Ishikawa (cell line): Measurements from ENCODE around the gene ICE1.

Experiments
- CEBPB ChIP-seq: IDR thresholded peaks from 2 replicates; pipeline ENCODE4 v1.6.1; 2012
- CREB1 ChIP-seq: IDR thresholded peaks from 2 replicates; pipeline ENCODE4 v1.6.1; 2012; ENCODE audit warnings: low read depth
- EGR1 ChIP-seq: IDR thresholded peaks from 2 replicates; pipeline ENCODE4 v1.6.1; 2012
- EP300 ChIP-seq: IDR thresholded peaks from 2 replicates; pipeline ENCODE4 v1.6.1; 2012; ENCODE audit warnings: borderline replicate concordance
- FOXM1 ChIP-seq: IDR thresholded peaks from 2 replicates; pipeline ENCODE4 v1.6.1; 2012; ENCODE audit warnings: low read depth, borderline replicate concordance
- MAX ChIP-seq: IDR thresholded peaks from 2 replicates; pipeline ENCODE4 v1.6.1; 2012
- NFIC ChIP-seq: IDR thresholded peaks from 2 replicates; pipeline ENCODE4 v1.6.1; 2012
- RAD21 ChIP-seq: IDR thresholded peaks from 2 replicates; pipeline ENCODE4 v1.6.1; 2012; ENCODE audit warnings: low read depth
- REST ChIP-seq: IDR thresholded peaks from 2 replicates; pipeline ENCODE4 v1.6.1; 2012; ENCODE audit warnings: low read depth, mild to moderate bottlenecking
- TAF1 ChIP-seq: IDR thresholded peaks from 2 replicates; pipeline ENCODE4 v1.6.1; 2012; ENCODE audit warnings: low read depth, mild to moderate bottlenecking
- TCF12 ChIP-seq: IDR thresholded peaks from 2 replicates; pipeline ENCODE4 v1.6.1; 2012; ENCODE audit warnings: low read depth
- TEAD4 ChIP-seq: IDR thresholded peaks from 2 replicates; pipeline ENCODE4 v1.6.1; 2012
- USF1 ChIP-seq: IDR thresholded peaks from 2 replicates; pipeline ENCODE4 v1.6.1; 2012
- YY1 ChIP-seq: IDR thresholded peaks from 2 replicates; pipeline ENCODE4 v1.6.1; 2012; ENCODE audit warnings: low read depth
- ZBTB7A ChIP-seq: IDR thresholded peaks from 2 replicates; pipeline ENCODE4 v1.6.1; 2012; ENCODE audit warnings: low read depth

ICE1 gene

GRCh38 chr5:5430136-5430535 lies 7.7 kb downstream of the ICE1 start:
- TF ChIP-seq TCF12 (no peak), YY1 (no peak), NFIC (no peak), REST (no peak), TEAD4 (no peak), MAX (no peak), EGR1 (no peak), ZBTB7A (no peak), FOXM1 (no peak), CEBPB (no peak), USF1 (no peak), RAD21 (no peak), TAF1 (no peak), EP300 (no peak), CREB1 (no peak)

GRCh38 chr5:5432020-5432707 lies 9.7 kb downstream of the ICE1 start:
- no peak for TF ChIP-seq TCF12
- TF ChIP-seq CEBPB = no peak
- TF ChIP-seq RAD21 = no peak
- TF ChIP-seq USF1 = no peak
- TF ChIP-seq NFIC = no peak
- TF ChIP-seq REST = no peak
- TF ChIP-seq YY1 = no peak
- no peak for TF ChIP-seq TAF1
- no peak for TF ChIP-seq MAX
- TF ChIP-seq TEAD4 = no peak
- TF ChIP-seq EP300 = no peak
- TF ChIP-seq EGR1 = no peak
- no peak for TF ChIP-seq ZBTB7A
- no peak for TF ChIP-seq CREB1
- no peak for TF ChIP-seq FOXM1

- TF ChIP-seq ZBTB7A = no peak
- no peak for TF ChIP-seq TAF1
- no peak for TF ChIP-seq REST
- TF ChIP-seq MAX = no peak
- TF ChIP-seq EP300 = no peak
- no peak for TF ChIP-seq EGR1
- no peak for TF ChIP-seq TCF12
- TF ChIP-seq USF1 = no peak
- TF ChIP-seq FOXM1 = no peak
Observed at GRCh38 chr5:5436203-5436760, 13.8 kb downstream of the ICE1 start.
